Measurements from ENCODE around the gene MPP3.

Gene MPP3

DNA sequence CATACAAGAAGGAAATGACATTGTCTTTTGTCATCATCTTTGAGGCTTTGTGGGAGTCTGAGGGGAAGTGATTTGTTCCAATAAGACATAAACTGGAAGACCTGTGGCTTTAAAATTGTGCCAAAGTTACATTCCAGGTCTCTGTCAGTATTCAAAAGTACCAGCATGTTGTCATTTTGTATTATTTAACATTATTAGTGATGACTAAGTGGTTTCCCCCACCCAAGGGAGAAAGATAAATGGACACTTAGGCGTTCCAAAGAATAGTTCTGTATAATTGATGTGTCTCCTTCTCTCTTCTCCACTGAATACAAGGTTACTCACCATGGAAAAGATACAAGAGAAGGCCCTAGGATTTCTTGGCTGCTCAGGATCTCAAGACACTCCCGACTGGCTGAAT, 48.9 kb downstream of the MPP3 start:
- DNase-seq (ENCODE audit: low spot score in 2 of 2), result no peak
- H3K27ac Mint-ChIP-seq, result no peak overlapping the region
- no peak overlapping the region for H3K4me3 Mint-ChIP-seq
- ATAC-seq, result no peak
- peaks cover 7% of the 10 kb centered on the region for H3K4me1 Mint-ChIP-seq
- H3K9me3 Mint-ChIP-seq, result no peaks in the 10 kb centered on the region
- H3K36me3 Mint-ChIP-seq, result no peaks in the 10 kb centered on the region

DNA sequence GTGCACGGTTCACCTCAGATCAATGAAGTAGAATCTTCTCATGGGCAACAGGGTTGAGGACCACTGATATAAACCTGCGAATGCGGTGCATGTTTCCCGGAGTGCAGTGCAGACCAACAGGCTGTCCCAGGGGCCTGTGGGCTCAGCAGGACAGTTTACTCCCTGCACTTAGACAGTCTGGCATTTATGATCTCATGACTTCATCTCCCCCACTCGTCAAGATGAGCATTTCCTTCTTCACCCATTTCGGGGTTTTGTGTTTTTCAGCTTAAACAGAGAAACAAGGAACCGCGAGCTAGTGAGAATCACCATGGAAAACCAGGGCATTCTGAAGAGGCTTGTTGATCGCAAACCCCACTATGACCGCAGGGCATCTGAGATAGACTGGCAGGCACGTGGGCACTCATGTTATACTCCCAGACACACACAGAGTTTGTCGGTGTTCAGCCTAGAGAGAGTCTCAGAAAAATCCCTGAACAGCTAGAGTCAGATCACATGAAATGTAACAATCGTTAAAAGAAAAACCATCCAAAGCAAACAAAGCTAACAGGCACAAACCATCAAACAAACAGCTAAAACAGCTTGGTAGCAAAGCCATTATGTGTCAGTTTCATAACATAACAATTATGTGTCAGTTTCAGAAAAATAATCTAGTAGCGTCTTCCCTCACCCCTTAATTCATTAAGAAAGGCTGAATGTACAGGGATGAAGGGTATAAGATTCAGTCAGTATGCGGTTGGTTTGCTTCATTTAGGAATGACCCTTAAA, 49.8 kb downstream of the MPP3 start:
- Mint-ChIP-seq H3K4me1 (peaks cover 7% of the 10 kb centered on the region), H3K4me3 (no peak overlapping the region), H3K9me3 (no peaks in the 10 kb centered on the region), H3K36me3 (no peaks in the 10 kb centered on the region), H3K27ac (no peak overlapping the region)
- no peak for ATAC-seq
- no peak for DNase-seq (ENCODE audit: low spot score in 2 of 2)

DNA sequence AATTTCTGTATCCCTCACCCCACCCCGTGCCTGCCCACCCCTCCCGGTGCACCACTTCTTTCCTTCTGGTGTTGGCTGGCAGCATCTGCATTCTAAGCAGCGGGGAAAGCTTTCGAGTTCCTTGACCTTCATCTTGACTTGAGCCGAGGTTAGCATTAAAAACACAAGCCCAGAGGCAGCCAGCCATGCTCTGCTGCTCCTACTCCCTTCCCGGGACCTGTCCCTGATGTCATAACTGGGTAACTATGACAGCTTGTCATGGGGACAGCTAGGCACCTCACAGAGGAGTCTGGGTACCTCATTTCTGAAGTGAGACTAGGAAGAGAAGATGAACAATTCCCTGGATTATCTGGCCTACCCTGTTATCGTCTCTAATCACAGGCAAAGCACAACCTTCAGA, 52.8 kb downstream of the MPP3 start, which contains the start of gene CFAP97D1:
Gene CFAP97D1 (plus strand): TSS at position 301 of the 400 bp plus-strand sequence. CDS start 28 bp downstream, at position 329.
- H3K27ac Mint-ChIP-seq, result no peak within 1 kb of the TSS
- H3K9me3 Mint-ChIP-seq, result no peaks in the 10 kb centered on the region
- peaks cover 7% of the 10 kb centered on the region for H3K4me1 Mint-ChIP-seq
- DNase-seq (ENCODE audit: low spot score in 2 of 2), result no peak
- peak within 1 kb of the TSS; percentile 74 for H3K4me3 Mint-ChIP-seq
- peaks cover 3% of the 10 kb centered on the region for H3K36me3 Mint-ChIP-seq
- ATAC-seq, result no peak

DNA sequence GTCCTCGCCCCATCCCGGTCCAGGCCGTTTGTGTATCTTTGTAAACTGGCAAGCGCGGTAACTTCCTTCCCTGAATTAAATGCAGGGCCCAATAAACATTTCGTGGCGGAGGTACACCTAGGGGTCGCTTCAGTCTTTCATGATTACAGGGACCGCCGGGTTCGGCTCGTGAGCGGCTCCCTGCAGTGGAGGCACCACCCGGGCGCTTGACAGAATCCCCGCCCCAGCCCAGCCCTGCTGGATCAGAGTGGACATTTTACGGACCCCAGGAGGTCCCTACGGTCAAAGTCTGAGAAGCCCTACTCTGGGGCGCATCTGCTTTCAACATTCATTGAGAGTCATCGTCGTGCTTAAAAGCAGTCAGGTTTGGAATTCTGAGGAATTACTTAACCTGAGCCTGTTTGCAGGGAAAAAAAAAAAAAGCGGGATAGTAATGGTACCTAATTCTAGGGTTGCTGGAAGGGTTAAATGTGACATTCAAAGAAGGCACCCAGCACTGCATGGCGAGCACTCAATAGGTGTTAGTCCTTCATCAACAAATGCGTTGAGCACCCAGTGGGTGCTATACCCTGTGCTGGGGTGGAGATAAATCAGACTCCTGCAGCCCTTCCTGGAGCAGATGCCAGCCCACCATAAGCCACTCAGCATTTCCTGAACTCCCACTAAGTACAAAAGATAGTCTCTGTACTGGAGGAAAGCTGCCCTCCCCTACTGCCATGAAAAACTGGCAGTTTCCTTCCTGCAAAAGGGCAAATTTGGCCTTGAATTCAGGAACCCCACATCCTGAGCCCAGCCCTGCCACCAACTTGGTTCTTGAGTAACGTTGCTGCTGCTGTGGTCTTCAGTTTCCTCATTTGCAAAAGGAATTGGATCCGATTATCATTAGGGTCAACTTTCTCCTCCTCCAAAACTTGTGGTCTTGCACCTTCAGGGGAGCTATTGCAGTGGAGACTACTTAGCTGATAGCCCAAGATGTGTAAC, 53.5 kb downstream of the MPP3 start:
- H3K4me3 Mint-ChIP-seq, result peak overlapping the region; percentile 74
- peak overlapping the region; percentile 60 for H3K27ac Mint-ChIP-seq
- peak; percentile 60 for ATAC-seq
- H3K4me1 Mint-ChIP-seq, result no peaks in the 10 kb centered on the region
- DNase-seq (ENCODE audit: low spot score in 2 of 2), result no peak
- peaks cover 8% of the 10 kb centered on the region for H3K36me3 Mint-ChIP-seq
- H3K9me3 Mint-ChIP-seq, result no peaks in the 10 kb centered on the region

- peaks cover 15% of the 10 kb centered on the region for H3K36me3 Mint-ChIP-seq
- no peaks in the 10 kb centered on the region for H3K9me3 Mint-ChIP-seq
- H3K27ac Mint-ChIP-seq, result peak within 1 kb of the TSS; percentile 60
- H3K4me1 Mint-ChIP-seq, result no peaks in the 10 kb centered on the region
- peak; percentile 96 for ATAC-seq
- DNase-seq (ENCODE audit: low spot score in 2 of 2), result peak; percentile 62 to 84
- H3K4me3 Mint-ChIP-seq, result peak within 1 kb of the TSS; percentile 74
These were observed 54.4 kb downstream of the MPP3 start, which contains the start of gene DUSP3 for GRCh38 chr17:43778337-43779144. TSS of gene DUSP3 (minus strand) at chr17:43778977. CDS start at chr17:43778924, 53 bp downstream.

- no peak overlapping the region for H3K4me3 Mint-ChIP-seq
- H3K9me3 Mint-ChIP-seq, result no peaks in the 10 kb centered on the region
- no peak for DNase-seq (ENCODE audit: low spot score in 2 of 2)
- H3K4me1 Mint-ChIP-seq, result no peaks in the 10 kb centered on the region
- no peak for ATAC-seq
- peaks cover 42% of the 10 kb centered on the region for H3K36me3 Mint-ChIP-seq
- H3K27ac Mint-ChIP-seq, result no peak overlapping the region
These were observed 58.4 kb downstream of the MPP3 start for GRCh38 chr17:43774304-43775250.

GRCh38 chr17:43772877-43773648, 59.9 kb downstream of the MPP3 start:
- no peak overlapping the region for H3K4me3 Mint-ChIP-seq
- no peaks in the 10 kb centered on the region for H3K9me3 Mint-ChIP-seq
- H3K27ac Mint-ChIP-seq, result peak overlapping the region; percentile 82
- no peaks in the 10 kb centered on the region for H3K4me1 Mint-ChIP-seq
- ATAC-seq (no peak), DNase-seq (ENCODE audit: low spot score in 2 of 2) (no peak)
- peaks cover 42% of the 10 kb centered on the region for H3K36me3 Mint-ChIP-seq

- no peak for ATAC-seq
- H3K9me3 Mint-ChIP-seq, result no peaks in the 10 kb centered on the region
These were observed 61.5 kb downstream of the MPP3 start for GRCh38 chr17:43771463-43771862.

DNA sequence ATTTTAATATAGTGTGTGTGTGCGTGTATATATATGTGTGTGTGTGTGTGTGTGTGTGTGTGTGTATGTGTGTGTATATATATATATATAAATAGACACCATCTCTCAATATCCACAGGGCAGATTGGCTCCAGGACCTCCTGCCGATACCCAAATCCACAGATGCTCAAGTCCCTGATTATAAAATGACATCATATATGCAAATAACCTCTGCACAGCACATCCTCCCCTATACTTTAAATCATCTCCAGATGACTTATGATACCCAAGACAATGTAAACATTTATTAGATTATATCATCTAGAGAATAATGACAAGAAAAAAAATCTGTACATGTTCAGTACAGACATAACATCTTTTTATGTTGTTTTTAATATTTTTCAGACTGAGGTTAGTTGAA, 62.0 kb downstream of the MPP3 start:
- H3K4me1 Mint-ChIP-seq, result no peaks in the 10 kb centered on the region
- no peaks in the 10 kb centered on the region for H3K9me3 Mint-ChIP-seq
- DNase-seq (ENCODE audit: low spot score in 2 of 2), result no peak
- no peak overlapping the region for H3K4me3 Mint-ChIP-seq
- no peak overlapping the region for H3K27ac Mint-ChIP-seq
- peaks cover 46% of the 10 kb centered on the region for H3K36me3 Mint-ChIP-seq
- ATAC-seq, result no peak

More at GRCh38 chr17:43771463-43771862, 61.5 kb downstream of the MPP3 start:
- Mint-ChIP-seq H3K4me1 (no peaks in the 10 kb centered on the region), H3K4me3 (no peak overlapping the region), H3K27ac (no peak overlapping the region), H3K36me3 (peaks cover 42% of the 10 kb centered on the region)
- DNase-seq (ENCODE audit: low spot score in 2 of 2), result no peak

DNA sequence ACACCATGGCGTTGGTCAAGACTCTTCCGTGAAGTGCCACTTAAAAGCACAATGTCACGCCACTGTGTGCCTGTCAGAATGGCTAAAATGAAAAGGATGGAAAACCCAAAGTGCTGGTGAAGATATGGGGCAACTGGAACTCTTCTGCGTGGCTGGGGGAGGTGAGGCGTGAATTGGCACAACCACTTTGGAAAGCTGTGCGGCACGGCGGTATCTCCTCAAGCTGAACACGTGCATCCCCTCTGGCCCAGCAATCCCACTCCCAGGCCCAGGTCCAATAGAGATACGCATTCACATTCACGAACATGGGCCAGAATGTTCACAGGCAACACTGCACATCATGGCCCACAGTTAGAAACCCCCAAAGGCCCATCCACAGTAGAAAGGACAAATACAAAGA, 63.1 kb downstream of the MPP3 start:
- peaks cover 41% of the 10 kb centered on the region for H3K36me3 Mint-ChIP-seq
- H3K4me3 Mint-ChIP-seq, result no peak overlapping the region
- DNase-seq (ENCODE audit: low spot score in 2 of 2) (no peak), ATAC-seq (no peak)
- no peaks in the 10 kb centered on the region for H3K4me1 Mint-ChIP-seq
- no peaks in the 10 kb centered on the region for H3K9me3 Mint-ChIP-seq
- no peak overlapping the region for H3K27ac Mint-ChIP-seq

DNA sequence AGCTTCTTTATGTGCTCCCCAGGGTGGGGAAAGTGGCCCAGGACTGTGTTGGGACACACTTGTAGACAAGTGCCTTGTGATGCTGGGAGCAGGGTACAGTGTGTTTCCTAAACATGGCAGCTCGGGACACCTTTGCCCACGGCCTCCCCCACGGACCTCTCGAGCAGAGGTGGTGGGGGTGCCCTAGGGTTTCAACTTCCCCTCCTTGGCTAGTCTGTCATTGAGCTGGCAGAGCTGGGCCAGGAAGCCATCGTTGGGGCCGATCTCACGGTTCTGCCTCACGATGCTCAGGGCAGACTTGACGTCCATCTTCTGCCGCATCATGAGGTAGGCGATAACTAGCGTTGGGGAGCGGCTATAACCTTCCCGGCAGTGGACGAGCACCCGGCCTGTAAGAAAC, 63.5 kb downstream of the MPP3 start:
- Mint-ChIP-seq H3K27ac (no peak overlapping the region), H3K4me1 (no peaks in the 10 kb centered on the region), H3K36me3 (peaks cover 38% of the 10 kb centered on the region), H3K9me3 (no peaks in the 10 kb centered on the region), H3K4me3 (no peak overlapping the region)
- ATAC-seq, result no peak
- DNase-seq (ENCODE audit: low spot score in 2 of 2), result no peak

GRCh38 chr17:43768943-43769342, 64.0 kb downstream of the MPP3 start:
- ATAC-seq (no peak), DNase-seq (ENCODE audit: low spot score in 2 of 2) (no peak)
- no peak overlapping the region for H3K4me3 Mint-ChIP-seq
- H3K36me3 Mint-ChIP-seq, result peaks cover 35% of the 10 kb centered on the region
- H3K27ac Mint-ChIP-seq, result no peak overlapping the region
- H3K4me1 Mint-ChIP-seq, result no peaks in the 10 kb centered on the region
- no peaks in the 10 kb centered on the region for H3K9me3 Mint-ChIP-seq

- peaks cover 29% of the 10 kb centered on the region for H3K36me3 Mint-ChIP-seq
- no peaks in the 10 kb centered on the region for H3K4me1 Mint-ChIP-seq
- no peaks in the 10 kb centered on the region for H3K9me3 Mint-ChIP-seq
- no peak overlapping the region for H3K4me3 Mint-ChIP-seq
- DNase-seq (ENCODE audit: low spot score in 2 of 2) (no peak), ATAC-seq (no peak)
- H3K27ac Mint-ChIP-seq, result no peak overlapping the region
These were observed 64.6 kb downstream of the MPP3 start for GRCh38 chr17:43768382-43768781.
